HepG2 (cell line): ENCODE data around the gene GGA1. TPM values are rescaled to one million over a fixed set of nuclear protein-coding genes. Genes with fewer than 3 reads are reported as not detected.

ENCODE experiments used
- ATAC-seq: fragments of 200-7000 bp; cut with Tn5 transposase; 3 replicates; pipeline ENCODE4 v1.9.1; 2020; ENCODE audit warnings: mild to moderate bottlenecking, moderate library complexity
- BruUV-seq: library from RNA; stranded (reverse); fragments of 400-500 nt; replicated peaks from 2 replicates; lab custom pipeline; 2021; lab: Mats Ljungman, UMichigan
- CTCF ChIA-PET: fragments of 300-600 bp; formaldehyde crosslinking; extraction: SDS; loops from one replicate; lab custom pipeline; 2021; ENCODE audit warnings: low total read pairs, inconsistent platforms, low intra/inter-chr PET ratio; lab: Yijun Ruan, JAX
- POLR2A ChIA-PET: fragments of 350-600 bp; sonication (Branson Sonifier 250); formaldehyde crosslinking; loops from one replicate; lab custom pipeline; 2020; ENCODE audit warnings: antibody characterized with exemption, inconsistent platforms; lab: Yijun Ruan, JAX
- DNase-seq: peaks from one replicate; pipeline ENCODE4 v3.0.0-alpha.2; 2015; ENCODE audit warnings: low spot score
- FAIRE-seq: peaks from 3 replicates; lab custom pipeline; 2011; peaks lifted over from hg19 to GRCh38; lab: Jason Lieb, UNC
- H2AFZ ChIP-seq: one replicate; pipeline ENCODE4 v1.6.1; 2011; ENCODE audit warnings: low read length, inconsistent platforms
- H3K27ac ChIP-seq: fragments of 300-600 bp; 3 replicates; pipeline ENCODE4 v1.8.0; 2011; ENCODE audit warnings: mixed run types, mild to moderate bottlenecking, mixed read lengths, low read length, inconsistent platforms; ENCODE audit not compliant: insufficient read depth; ENCODE audit errors: extremely low read length
- H3K27me3 ChIP-seq, 2 experiments: fragments of 200-600 bp in 1 of 2; 2 replicates in 1 of 2; 3 replicates in 1 of 2; pipeline versions ENCODE4 v1.6.0 to v1.8.0; 2011; ENCODE audit warnings: low read length in 2 of 2, mild to moderate bottlenecking in 2 of 2, moderate library complexity in 2 of 2, inconsistent platforms in 1 of 2; ENCODE audit not compliant: insufficient read depth in 2 of 2, control insufficient read depth in 1 of 2
- H3K36me3 ChIP-seq, 2 experiments: fragments of 200-600 bp in 1 of 2; replicated peaks in 1 of 2; 2 replicates in 1 of 2; 3 replicates in 1 of 2; pipeline versions ENCODE4 v1.5.1 to v1.8.0; 2011; ENCODE audit warnings: low read length in 2 of 2, inconsistent platforms in 1 of 2; ENCODE audit not compliant: insufficient read depth in 2 of 2, control insufficient read depth in 1 of 2
- H3K4me1 ChIP-seq: 2 replicates; pipeline ENCODE4 v1.5.1; 2012; ENCODE audit warnings: low read length, inconsistent platforms; ENCODE audit not compliant: insufficient read depth
- H3K4me2 ChIP-seq: 2 replicates; pipeline ENCODE4 v1.6.0; 2011; ENCODE audit warnings: low read depth, low read length, inconsistent platforms
- H3K4me3 ChIP-seq, 3 experiments: fragments of 200-600 bp in 1 of 3; sonication (generic), shearing (Covaris generic) in 1 of 3; replicated peaks in 1 of 3; 2 replicates each; pipeline ENCODE4 v1.5.1; 2011 to 2016; ENCODE audit warnings: low read length in 3 of 3, inconsistent platforms in 2 of 3, low read depth in 2 of 3, mild to moderate bottlenecking in 2 of 3, control low read depth in 1 of 3, mixed read lengths in 1 of 3; ENCODE audit not compliant: insufficient read depth in 1 of 3
- H3K79me2 ChIP-seq: one replicate; pipeline ENCODE4 v1.6.1; 2011; ENCODE audit warnings: low read length, inconsistent platforms; ENCODE audit not compliant: insufficient read depth
- H3K9ac ChIP-seq: 2 replicates; pipeline ENCODE4 v1.6.0; 2011; ENCODE audit warnings: mild to moderate bottlenecking, low read depth, low read length, inconsistent platforms; ENCODE audit not compliant: insufficient read depth
- H3K9me3 ChIP-seq: 2 replicates; pipeline ENCODE4 v1.5.1; 2012; ENCODE audit warnings: mild to moderate bottlenecking, low read length
- H4K20me1 ChIP-seq: 2 replicates; pipeline ENCODE4 v1.6.0; 2011; ENCODE audit warnings: inconsistent platforms, mild to moderate bottlenecking, low read length, moderate library complexity; ENCODE audit not compliant: insufficient read depth
- ATF7 ChIP-seq, 2 experiments: fragments of 450-650 bp in 1 of 2; sonication (generic) in 1 of 2; formaldehyde crosslinking in 1 of 2; IDR thresholded peaks; 2 replicates each; pipeline versions ENCODE4 v1.4.0 to v1.6.1; 2016 to 2020; ENCODE audit warnings: antibody characterized with exemption in 1 of 2, mild to moderate bottlenecking in 1 of 2, missing genetic modification reagents in 1 of 2
- BCL6 ChIP-seq: IDR thresholded peaks from 2 replicates; pipeline ENCODE4 v1.6.1; 2016; ENCODE audit warnings: missing genetic modification reagents, missing compliant biosample characterization
- CSRNP2 ChIP-seq: sonication (generic); formaldehyde crosslinking; conservative IDR thresholded peaks from 2 replicates; pipeline ENCODE4 v1.8.0; 2022; ENCODE audit warnings: low read depth, missing genetic modification reagents
- DBP ChIP-seq: sonication (generic); formaldehyde crosslinking; IDR thresholded peaks from 2 replicates; pipeline ENCODE4 v1.4.0; 2020; ENCODE audit warnings: missing genetic modification reagents; ENCODE audit errors: not compliant biosample characterization
- FOXP4 ChIP-seq: sonication (generic); formaldehyde crosslinking; IDR thresholded peaks from 2 replicates; pipeline ENCODE4 v1.4.0; 2020; ENCODE audit warnings: missing genetic modification reagents
- HDAC6 ChIP-seq: fragments of 200-600 bp; sonication (generic); IDR thresholded peaks from 2 replicates; pipeline ENCODE4 v1.7.0; 2017; ENCODE audit warnings: mild to moderate bottlenecking, antibody characterized with exemption, low read length, low read depth
- HNRNPH1 ChIP-seq: fragments of 200-400 bp; formaldehyde crosslinking; optimal IDR thresholded peaks from 2 replicates; pipeline ENCODE3; 2017; ENCODE audit warnings: mild to moderate bottlenecking, low read depth, low read length
- JARID2 ChIP-seq: sonication (generic); formaldehyde crosslinking; IDR thresholded peaks from 2 replicates; pipeline ENCODE4 v1.8.1; 2023; ENCODE audit warnings: missing genetic modification reagents, inconsistent platforms; ENCODE audit not compliant: insufficient replicate concordance
- KDM1A ChIP-seq: IDR thresholded peaks from 2 replicates; pipeline ENCODE4 v1.6.1; 2016; ENCODE audit warnings: missing compliant biosample characterization
- POLR2AphosphoS2 ChIP-seq: IDR thresholded peaks from 2 replicates; pipeline ENCODE4 v1.6.1; 2011; ENCODE audit warnings: low read depth, low read length, improper control_type of control experiment
- RBM22 ChIP-seq: fragments of 200-400 bp; formaldehyde crosslinking; optimal IDR thresholded peaks from 2 replicates; pipeline ENCODE3; 2017; ENCODE audit warnings: mild to moderate bottlenecking, low read length, moderate library complexity
- SIN3A ChIP-seq: IDR thresholded peaks from 2 replicates; pipeline ENCODE4 v1.6.1; 2011; ENCODE audit warnings: low read depth, mild to moderate bottlenecking, control low read depth, low read length, borderline replicate concordance
- SMAD3 ChIP-seq: sonication (generic); formaldehyde crosslinking; IDR thresholded peaks from 2 replicates; pipeline ENCODE4 v1.4.0; 2020; ENCODE audit warnings: missing genetic modification reagents
- SRF ChIP-seq: IDR thresholded peaks from 2 replicates; pipeline ENCODE4 v1.6.1; 2011; ENCODE audit warnings: mild to moderate bottlenecking, low read depth, low read length, moderate library complexity
- TBL1XR1 ChIP-seq: fragments of 150-350 bp; IDR thresholded peaks from 2 replicates; pipeline ENCODE4 v1.6.1; 2014; ENCODE audit warnings: borderline replicate concordance, low read length; ENCODE audit not compliant: partially characterized antibody
- ZNF468 ChIP-seq: sonication (generic); formaldehyde crosslinking; IDR thresholded peaks from 2 replicates; pipeline ENCODE4 v1.8.0; 2022; ENCODE audit warnings: mild to moderate bottlenecking, moderate library complexity, missing genetic modification reagents
- ZNF501 ChIP-seq: sonication (generic); formaldehyde crosslinking; IDR thresholded peaks from 2 replicates; pipeline ENCODE4 v1.5.1; 2020; ENCODE audit warnings: mild to moderate bottlenecking, moderate library complexity, missing genetic modification reagents
- ZNF570 ChIP-seq: sonication (generic); formaldehyde crosslinking; IDR thresholded peaks from 2 replicates; pipeline ENCODE4 v1.4.0; 2020; ENCODE audit warnings: mild to moderate bottlenecking, missing genetic modification reagents, borderline replicate concordance
- ZNF629 ChIP-seq: sonication (generic); formaldehyde crosslinking; conservative IDR thresholded peaks from 2 replicates; pipeline ENCODE4 v1.5.0; 2020; ENCODE audit warnings: missing genetic modification reagents
- ZNF775 ChIP-seq: sonication (generic); formaldehyde crosslinking; IDR thresholded peaks from 2 replicates; pipeline ENCODE4 v1.4.0; 2020; ENCODE audit warnings: missing genetic modification reagents, mild to moderate bottlenecking, moderate library complexity, borderline replicate concordance
- WGBS: methylation state at CpG from one replicate; pipeline ENCODE4 v1.1.6; 2017; ENCODE audit warnings: low lambda C conversion rate; 5-methylcytosine and 5-hydroxymethylcytosine counted together
- in situ Hi-C: cut with HindIII; loops from 2 replicates; pipeline ENCODE4 v1.10.0; 2017; ENCODE audit warnings: low pct_unique_long_range_greater_than_20kb; ENCODE audit not compliant: extremely low pct_ligation_motif_present
- intact Hi-C: fragments of 100-400 bp; cut with micrococcal nuclease; formaldehyde crosslinking; loops from one replicate; pipeline ENCODE4 v1.10.0; 2022; ENCODE audit not compliant: unreplicated experiment
- polyA plus RNA-seq, 8 experiments: library from polyadenylated mRNA; depleted of rRNA in 3 of 8; stranded (reverse) in 7 of 8; unstranded in 1 of 8; fragments of >200 nt; fragmentation: Illumina TruSeq in 4 of 8; extraction: Trizol in 4 of 8; gene quantifications; 2 replicates each; pipeline versions ENCODE4 v1.2.1 to v1.2.3, GENCODE V29; 2011 to 2016; ENCODE audit warnings: low read depth in 4 of 8, missing spikeins in 1 of 8, mixed read lengths in 1 of 8; ENCODE audit not compliant: insufficient read depth in 1 of 8
- total RNA-seq, 5 experiments: library from RNA; depleted of rRNA; stranded (reverse); fragments of >200 nt; fragmentation: Illumina TruSeq; extraction: Trizol; gene quantifications; 2 replicates each; pipeline ENCODE4 v1.2.3, GENCODE V29; 2016; ENCODE audit warnings: low read depth in 1 of 5

GGA1 gene
- total and polyA plus RNA-seq, 2 of the 13 experiments (the other 11 are each of a cell fraction or from before 2014, with no cell fraction given), result 29.1 to 87.2 TPM

- no TSS peak for BruUV-seq
- Histone ChIP-seq H3K4me2 (no peak overlapping the region), H3K27me3 (no peaks in the 10 kb centered on the region; a peak in 1 of 5 replicates), H3K4me3 (no peak overlapping the region), H3K4me1 (peaks cover 71% of the 10 kb centered on the region), H3K36me3 (peaks cover 17 to 29% of the 10 kb centered on the region in 2 experiments), H4K20me1 (peaks cover 59% of the 10 kb centered on the region), H3K9ac (peak overlapping the region; percentile 23; the same call in 1 of the 2 replicates), H2AFZ (no peak overlapping the region), H3K79me2 (peaks cover 55% of the 10 kb centered on the region), H3K9me3 (no peaks in the 10 kb centered on the region), H3K27ac (peak overlapping the region; percentile 30)
- ChIA-PET CTCF (no interaction called here), POLR2A (interaction anchor here (1.4 to 11.2 kb wide), 4 partner anchors 11 to 27 kb away, joined by 3 to 242 read pairs (median 62); partner anchors contain the start of genes LGALS1 and SH3BP1)
- FAIRE-seq, result no peak
- WGBS, result 80% methylated on average over 16 of the region's 16 CpGs
- in situ Hi-C loops (no loop called here), intact Hi-C loops (no loop called here)
- DNase-seq, result peak; percentile 62
- ATAC-seq, result 0 out of 3 replicates have a peak, but pooled peaks have one; percentile 5
- TF ChIP-seq ZNF501 (CRISPR knock-in tag), result no peak
- TF ChIP-seq CSRNP2 (CRISPR knock-in tag), result no peak
- TF ChIP-seq SMAD3 (CRISPR knock-in tag), result no peak
- TF ChIP-seq ZNF775 (CRISPR knock-in tag), result no peak
- TF ChIP-seq HDAC6, result no peak
- TF ChIP-seq BCL6 (CRISPR knock-in tag), result no peak
- TF ChIP-seq ZNF629 (CRISPR knock-in tag), result peak; percentile 99
- TF ChIP-seq JARID2 (CRISPR knock-in tag), result no peak
- TF ChIP-seq POLR2AphosphoS2, result no peak
- TF ChIP-seq ZNF468, result no peak
- TF ChIP-seq FOXP4 (CRISPR knock-in tag), result no peak
- TF ChIP-seq ATF7 (IDR thresholded peaks at IDR 0.05), result no peak
- TF ChIP-seq ATF7 (CRISPR knock-in tag; IDR thresholded peaks at IDR 0.05), result no peak
- no peak for TF ChIP-seq TBL1XR1
- no peak for TF ChIP-seq ZNF570 (CRISPR knock-in tag)
- peak; percentile 92; the same call in 1 of the 2 replicates for TF ChIP-seq KDM1A (CRISPR knock-in tag)
- TF ChIP-seq HNRNPH1, result no peak
- no peak for TF ChIP-seq SIN3A
- TF ChIP-seq DBP (CRISPR knock-in tag), result no peak
- no peak for TF ChIP-seq SRF
- TF ChIP-seq RBM22, result peak; percentile 63
Observed at GRCh38 chr22:37664249-37665101, 55.8 kb downstream of the GGA1 start.
